SIG-M5 treated with dmso at 0.1 percent for 504 hours (cell line): Measurements from ENCODE around the gene RBBP8NL.

Experiments
- DNase-seq: peaks from one replicate; lab custom pipeline; 2025; ENCODE audit not compliant: unreplicated experiment; lab: John Stamatoyannopoulos, UW

RBBP8NL gene

GRCh38 chr20:62393830-62394229 lies 33.5 kb downstream of the RBBP8NL start:
- DNase-seq = no peak

GRCh38 chr20:62393335-62393665 lies 34.0 kb downstream of the RBBP8NL start:
- no peak for DNase-seq

- DNase-seq = no peak
These were observed 34.6 kb downstream of the RBBP8NL start for GRCh38 chr20:62392621-62393334.

GRCh38 chr20:62392077-62392418 lies 35.3 kb downstream of the RBBP8NL start:
- DNase-seq = no peak

- DNase-seq = no peak
These were observed 35.9 kb downstream of the RBBP8NL start for GRCh38 chr20:62391165-62392076.

GRCh38 chr20:62390317-62391164 lies 36.8 kb downstream of the RBBP8NL start:
- no peak for DNase-seq

GRCh38 chr20:62389601-62390087 lies 37.7 kb downstream of the RBBP8NL start:
- DNase-seq = no peak

GRCh38 chr20:62388839-62389600 lies 38.3 kb downstream of the RBBP8NL start:
- peak; percentile 41 for DNase-seq

- no peak for DNase-seq
These were observed 39.3 kb downstream of the RBBP8NL start for GRCh38 chr20:62387933-62388635.

GRCh38 chr20:62387219-62387913 lies 40.0 kb downstream of the RBBP8NL start:
- DNase-seq = no peak

- DNase-seq = peak; percentile 92
These were observed 40.7 kb downstream of the RBBP8NL start, which contains the start of gene RPS21 for GRCh38 chr20:62386383-62387218. Gene RPS21, plus strand, starts transcription at chr20:62387103. Its CDS starts 236 bp downstream, at chr20:62387339.

GRCh38 chr20:62382306-62383198 lies 44.8 kb downstream of the RBBP8NL start:
- DNase-seq = peak; percentile 76

- DNase-seq = no peak
These were observed 45.5 kb downstream of the RBBP8NL start for GRCh38 chr20:62381842-62382241.

GRCh38 chr20:62381202-62381797 lies 46.0 kb downstream of the RBBP8NL start:
- no peak for DNase-seq

- DNase-seq = no peak
These were observed 49.1 kb downstream of the RBBP8NL start for GRCh38 chr20:62378215-62378614.

GRCh38 chr20:62377615-62378178 lies 49.6 kb downstream of the RBBP8NL start:
- DNase-seq = no peak

GRCh38 chr20:62377064-62377461 lies 50.3 kb downstream of the RBBP8NL start:
- no peak for DNase-seq
